WTC11 (cell line): ENCODE data around the gene FEM1C. TPM values are rescaled to one million over a fixed set of nuclear protein-coding genes. Genes with fewer than 3 reads are reported as not detected.

Experiments used
- ATAC-seq: fragments of 200-7000 bp; cut with Tn5 transposase; 2 replicates; pipeline ENCODE4 v1.10.0; 2021; ENCODE audit warnings: mild to moderate bottlenecking, moderate library complexity
- CTCF ChIA-PET: fragments of 300-600 bp; sonication (Branson Sonifier 250); formaldehyde crosslinking; loops from one replicate; lab custom pipeline; 2021; ENCODE audit warnings: antibody characterized with exemption; lab: Charles Lee
- POLR2A ChIA-PET: fragments of 350-600 bp; sonication (Branson Sonifier 250); formaldehyde crosslinking; loops from one replicate; lab custom pipeline; 2021; ENCODE audit warnings: antibody characterized with exemption; lab: Charles Lee
- DNase-seq: peaks from one replicate; pipeline ENCODE4 v3.0.0; 2021; ENCODE audit warnings: low spot score
- H3K27ac Mint-ChIP-seq: 2 replicates; pipeline ENCODE4 v1.8.0; 2021; ENCODE audit warnings: mixed read lengths
- H3K27me3 Mint-ChIP-seq: 2 replicates; pipeline ENCODE4 v1.8.0; 2021; ENCODE audit warnings: low read depth, mild to moderate bottlenecking, moderate library complexity, mixed read lengths
- H3K36me3 Mint-ChIP-seq: 2 replicates; pipeline ENCODE4 v1.8.0; 2021; ENCODE audit warnings: mixed read lengths
- H3K4me1 Mint-ChIP-seq: 2 replicates; pipeline ENCODE4 v1.8.0; 2022; ENCODE audit warnings: mixed read lengths
- H3K4me3 Mint-ChIP-seq: 2 replicates; pipeline ENCODE4 v1.8.0; 2021; ENCODE audit warnings: mild to moderate bottlenecking, moderate library complexity, mixed read lengths
- H3K9me3 Mint-ChIP-seq: 2 replicates; pipeline ENCODE4 v1.8.0; 2021; ENCODE audit warnings: mixed read lengths
- ARID4B ChIP-seq: sonication (generic); formaldehyde crosslinking; IDR thresholded peaks from 2 replicates; pipeline ENCODE4 v1.8.0; 2023; ENCODE audit warnings: missing genetic modification reagents, mild to moderate bottlenecking, borderline replicate concordance
- ATF2 ChIP-seq: sonication (generic); formaldehyde crosslinking; IDR thresholded peaks from 2 replicates; pipeline ENCODE4 v1.8.1; 2022; ENCODE audit warnings: low read depth, missing genetic modification reagents, borderline replicate concordance
- CBFB ChIP-seq: sonication (generic); formaldehyde crosslinking; IDR thresholded peaks from 2 replicates; pipeline ENCODE4 v1.8.1; 2022; ENCODE audit warnings: mild to moderate bottlenecking, low read depth, missing genetic modification reagents
- ESRRA ChIP-seq: sonication (generic); formaldehyde crosslinking; IDR thresholded peaks from 2 replicates; pipeline ENCODE4 v1.8.1; 2022; ENCODE audit warnings: mild to moderate bottlenecking, missing genetic modification reagents, borderline replicate concordance
- HMGA2 ChIP-seq: fragments of 250-450 bp; sonication (Bioruptor Pico); IDR thresholded peaks from 2 replicates; pipeline ENCODE4 v1.4.0; 2021; ENCODE audit warnings: mild to moderate bottlenecking, moderate library complexity
- JUN ChIP-seq: sonication (generic); formaldehyde crosslinking; IDR thresholded peaks from 2 replicates; pipeline ENCODE4 v1.8.0; 2023; ENCODE audit warnings: mild to moderate bottlenecking, missing genetic modification reagents
- MLX ChIP-seq: sonication (generic); formaldehyde crosslinking; IDR thresholded peaks from 2 replicates; pipeline ENCODE4 v1.8.1; 2023; ENCODE audit warnings: mild to moderate bottlenecking, missing genetic modification reagents, moderate library complexity
- MXD4 ChIP-seq: fragments of 250-450 bp; sonication (Bioruptor Pico); IDR thresholded peaks from 2 replicates; pipeline ENCODE4 v1.8.0; 2021; ENCODE audit warnings: mild to moderate bottlenecking, moderate library complexity, borderline replicate concordance
- NFATC4 ChIP-seq: fragments of 250-450 bp; sonication (Bioruptor Pico); IDR thresholded peaks from 2 replicates; pipeline ENCODE4 v1.9.0; 2021; ENCODE audit warnings: mild to moderate bottlenecking
- PREB ChIP-seq: sonication (generic); formaldehyde crosslinking; IDR thresholded peaks from 2 replicates; pipeline ENCODE4 v1.8.1; 2022; ENCODE audit warnings: mild to moderate bottlenecking, missing genetic modification reagents, moderate library complexity, borderline replicate concordance
- PRRX2 ChIP-seq: fragments of 250-450 bp; sonication (Bioruptor Pico); IDR thresholded peaks from 2 replicates; pipeline ENCODE4 v1.8.0; 2021; ENCODE audit warnings: mild to moderate bottlenecking
- SP1 ChIP-seq: sonication (generic); formaldehyde crosslinking; conservative IDR thresholded peaks from 2 replicates; pipeline ENCODE4 v1.8.1; 2022; ENCODE audit warnings: missing genetic modification reagents
- ZNF317 ChIP-seq: sonication (generic); formaldehyde crosslinking; IDR thresholded peaks from 2 replicates; pipeline ENCODE4 v1.8.1; 2023; ENCODE audit warnings: low read depth, mild to moderate bottlenecking, moderate library complexity, missing genetic modification reagents, borderline replicate concordance
- ZNF423 ChIP-seq: fragments of 250-450 bp; sonication (Bioruptor Pico); IDR thresholded peaks from 2 replicates; pipeline ENCODE4 v2.1.2; 2022; ENCODE audit warnings: mild to moderate bottlenecking, moderate library complexity
- ZNF512 ChIP-seq: sonication (generic); formaldehyde crosslinking; IDR thresholded peaks from 2 replicates; pipeline ENCODE4 v1.8.1; 2022; ENCODE audit warnings: missing genetic modification reagents, borderline replicate concordance
- ZNF532 ChIP-seq: fragments of 250-450 bp; sonication (Bioruptor Pico); IDR thresholded peaks from 2 replicates; pipeline ENCODE4 v1.9.0; 2021; ENCODE audit warnings: mild to moderate bottlenecking, borderline replicate concordance
- total RNA-seq: library from RNA; stranded (reverse); gene quantifications from 3 replicates; pipeline ENCODE4 v1.2.3, GENCODE V29; 2021

Gene FEM1C
- total RNA-seq, 1 experiment from 2014 or later, result 13.6 TPM

- TF ChIP-seq ARID4B (CRISPR knock-in tag) (no peak), SP1 (CRISPR knock-in tag) (no peak), MLX (CRISPR knock-in tag) (no peak)
These were observed 10.6 kb upstream of the FEM1C start (continued) for GRCh38 chr5:115555084-115555633.

GRCh38 chr5:115553082-115553481 lies 8.5 kb upstream of the FEM1C start:
- peaks cover 40% of the 10 kb centered on the region for H3K4me1 Mint-ChIP-seq
- H3K27me3 Mint-ChIP-seq, result peaks cover 2% of the 10 kb centered on the region; the same call in 1 of the 2 replicates
- CTCF ChIA-PET, result no interaction called here
- no peak for DNase-seq
- no peak overlapping the region for H3K27ac Mint-ChIP-seq
- no peak overlapping the region for H3K4me3 Mint-ChIP-seq
- no peak for TF ChIP-seq JUN (CRISPR knock-in tag)
- TF ChIP-seq ZNF512 (CRISPR knock-in tag), result no peak
- TF ChIP-seq ZNF317 (CRISPR knock-in tag), result no peak
- no peak for TF ChIP-seq MLX (CRISPR knock-in tag)
- no peak for TF ChIP-seq ESRRA
- TF ChIP-seq ATF2 (CRISPR knock-in tag), result no peak
- TF ChIP-seq PRRX2 (CRISPR knock-in tag), result no peak
- no peak for ATAC-seq
- H3K36me3 Mint-ChIP-seq, result no peaks in the 10 kb centered on the region
- POLR2A ChIA-PET, result no interaction called here
- H3K9me3 Mint-ChIP-seq, result no peaks in the 10 kb centered on the region

- POLR2A ChIA-PET, result no interaction called here
- peaks cover 3% of the 10 kb centered on the region for H3K36me3 Mint-ChIP-seq
- H3K4me1 Mint-ChIP-seq, result peaks cover 24% of the 10 kb centered on the region
- peaks cover 2% of the 10 kb centered on the region; the same call in 1 of the 2 replicates for H3K27me3 Mint-ChIP-seq
- TF ChIP-seq CBFB (CRISPR knock-in tag) (no peak), NFATC4 (CRISPR knock-in tag) (no peak), HMGA2 (CRISPR knock-in tag) (no peak), PREB (no peak), ZNF317 (CRISPR knock-in tag) (no peak), ZNF423 (CRISPR knock-in tag) (no peak), ZNF532 (no peak), MXD4 (CRISPR knock-in tag) (no peak), SP1 (CRISPR knock-in tag) (no peak)
- ATAC-seq (no peak), DNase-seq (no peak)
- peaks cover 5% of the 10 kb centered on the region for H3K9me3 Mint-ChIP-seq
- H3K4me3 Mint-ChIP-seq, result no peak overlapping the region
- no peak overlapping the region for H3K27ac Mint-ChIP-seq
- CTCF ChIA-PET, result interaction anchor here (1.0 to 1.7 kb wide), 2 partner anchors 21 to 23 kb away, joined by 5 to 10 read pairs; no protein-coding TSS in a partner anchor
These were observed 6.8 kb upstream of the FEM1C start for GRCh38 chr5:115551415-115551814.
